ENCODE results near the gene EPB41L4B.

The EPB41L4B gene

GRCh38 chr9:109245310-109245897 is 75.5 kb downstream of the EPB41L4B start:
- FAIRE-seq: no peak

GRCh38 chr9:109244179-109245132 is 76.4 kb downstream of the EPB41L4B start:
- DNase-seq (ENCODE audit: insufficient read length, low spot score): peak; percentile 50
- no peak for TF ChIP-seq POLR2A (IDR thresholded peaks at IDR 0.05; ENCODE audit: low read depth, low read length)
- TF ChIP-seq POU2F2 (IDR thresholded peaks at IDR 0.05; ENCODE audit: low read depth, low read length): no peak
- TF ChIP-seq SPI1 (IDR thresholded peaks at IDR 0.05; ENCODE audit: low read depth, low read length): no peak
- no peak for TF ChIP-seq POLR2AphosphoS5 (IDR thresholded peaks at IDR 0.05; ENCODE audit: low read depth, low read length)
- TF ChIP-seq PAX5 (IDR thresholded peaks at IDR 0.05; ENCODE audit: insufficient read depth, low read length, severe bottlenecking): no peak
- no peak for TF ChIP-seq TAF1 (IDR thresholded peaks at IDR 0.05; ENCODE audit: low read depth, low read length)
- FAIRE-seq: peak; percentile 90

More at GRCh38 chr9:109245310-109245897, 75.5 kb downstream of the EPB41L4B start:
- DNase-seq (ENCODE audit: insufficient read length, low spot score): no peak
- TF ChIP-seq POU2F2 (IDR thresholded peaks at IDR 0.05; ENCODE audit: low read depth, low read length) (no peak), POLR2A (IDR thresholded peaks at IDR 0.05; ENCODE audit: low read depth, low read length) (no peak), POLR2AphosphoS5 (IDR thresholded peaks at IDR 0.05; ENCODE audit: low read depth, low read length) (no peak), TAF1 (IDR thresholded peaks at IDR 0.05; ENCODE audit: low read depth, low read length) (no peak), SPI1 (IDR thresholded peaks at IDR 0.05; ENCODE audit: low read depth, low read length) (no peak), PAX5 (IDR thresholded peaks at IDR 0.05; ENCODE audit: insufficient read depth, low read length, severe bottlenecking) (no peak)

DNA sequence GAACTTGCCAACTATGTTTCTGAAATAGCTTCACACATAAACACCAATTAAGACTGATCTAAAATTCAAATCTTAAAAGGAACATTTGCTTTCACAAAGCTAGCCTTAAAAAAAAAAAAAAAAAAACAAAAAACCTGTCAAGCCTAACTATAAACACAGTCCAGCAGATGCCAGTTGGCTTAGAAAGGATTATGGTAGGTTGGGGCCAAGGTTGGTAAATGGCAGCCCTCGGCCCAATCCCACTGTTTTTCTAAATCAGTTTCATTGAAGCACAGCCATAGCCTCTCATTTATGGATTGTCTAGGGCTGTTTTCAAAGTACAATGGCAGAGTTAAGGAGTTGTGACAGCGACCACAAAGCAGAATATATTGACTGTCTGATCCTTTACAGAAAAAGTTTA is 78.1 kb downstream of the EPB41L4B start:
- no peak for TF ChIP-seq TAF1 (IDR thresholded peaks at IDR 0.05; ENCODE audit: low read depth, low read length)
- TF ChIP-seq PAX5 (IDR thresholded peaks at IDR 0.05; ENCODE audit: insufficient read depth, low read length, severe bottlenecking): no peak
- no peak for TF ChIP-seq POLR2A (IDR thresholded peaks at IDR 0.05; ENCODE audit: low read depth, low read length)
- TF ChIP-seq POU2F2 (IDR thresholded peaks at IDR 0.05; ENCODE audit: low read depth, low read length): no peak
- TF ChIP-seq SPI1 (IDR thresholded peaks at IDR 0.05; ENCODE audit: low read depth, low read length): no peak
- TF ChIP-seq POLR2AphosphoS5 (IDR thresholded peaks at IDR 0.05; ENCODE audit: low read depth, low read length): no peak
- no peak for FAIRE-seq
- no peak for DNase-seq (ENCODE audit: insufficient read length, low spot score)

DNA sequence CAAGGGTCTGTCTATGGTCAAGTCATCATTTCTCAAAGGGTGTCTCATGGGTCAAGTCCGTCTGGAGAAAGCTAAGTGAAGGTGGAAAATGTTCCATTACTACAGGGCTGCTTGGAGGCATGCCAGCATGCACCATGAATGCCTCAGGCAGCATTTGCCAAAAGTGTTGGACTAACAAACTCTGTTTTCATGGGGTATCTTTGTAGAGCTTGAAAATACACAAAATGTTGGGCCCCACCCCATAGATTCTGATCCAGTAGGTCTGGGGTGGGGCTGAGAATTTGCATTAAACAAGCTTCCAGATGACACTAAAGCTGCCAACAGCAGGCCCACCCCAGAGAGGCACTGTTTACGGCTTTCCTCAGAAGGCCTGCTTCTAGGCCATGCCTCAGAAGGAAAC is 78.8 kb downstream of the EPB41L4B start:
- DNase-seq (ENCODE audit: insufficient read length, low spot score): no peak
- FAIRE-seq: no peak
- TF ChIP-seq TAF1 (IDR thresholded peaks at IDR 0.05; ENCODE audit: low read depth, low read length) (no peak), POLR2AphosphoS5 (IDR thresholded peaks at IDR 0.05; ENCODE audit: low read depth, low read length) (no peak), PAX5 (IDR thresholded peaks at IDR 0.05; ENCODE audit: insufficient read depth, low read length, severe bottlenecking) (no peak), POU2F2 (IDR thresholded peaks at IDR 0.05; ENCODE audit: low read depth, low read length) (no peak)

GRCh38 chr9:109241207-109241606 is 79.7 kb downstream of the EPB41L4B start:
- FAIRE-seq (no peak), DNase-seq (ENCODE audit: insufficient read length, low spot score) (no peak)
- TF ChIP-seq TAF1 (IDR thresholded peaks at IDR 0.05; ENCODE audit: low read depth, low read length): no peak
- no peak for TF ChIP-seq POLR2A (IDR thresholded peaks at IDR 0.05; ENCODE audit: low read depth, low read length)
- no peak for TF ChIP-seq SPI1 (IDR thresholded peaks at IDR 0.05; ENCODE audit: low read depth, low read length)
- no peak for TF ChIP-seq POLR2AphosphoS5 (IDR thresholded peaks at IDR 0.05; ENCODE audit: low read depth, low read length)
- no peak for TF ChIP-seq PAX5 (IDR thresholded peaks at IDR 0.05; ENCODE audit: insufficient read depth, low read length, severe bottlenecking)
- no peak for TF ChIP-seq POU2F2 (IDR thresholded peaks at IDR 0.05; ENCODE audit: low read depth, low read length)

GRCh38 chr9:109239240-109239639 is 81.6 kb downstream of the EPB41L4B start:
- TF ChIP-seq TAF1 (IDR thresholded peaks at IDR 0.05; ENCODE audit: low read depth, low read length): no peak
- no peak for TF ChIP-seq SPI1 (IDR thresholded peaks at IDR 0.05; ENCODE audit: low read depth, low read length)
- TF ChIP-seq POU2F2 (IDR thresholded peaks at IDR 0.05; ENCODE audit: low read depth, low read length): no peak
- TF ChIP-seq POLR2A (IDR thresholded peaks at IDR 0.05; ENCODE audit: low read depth, low read length): no peak
- TF ChIP-seq POLR2AphosphoS5 (IDR thresholded peaks at IDR 0.05; ENCODE audit: low read depth, low read length): no peak
- no peak for TF ChIP-seq PAX5 (IDR thresholded peaks at IDR 0.05; ENCODE audit: insufficient read depth, low read length, severe bottlenecking)
- FAIRE-seq (no peak), DNase-seq (ENCODE audit: insufficient read length, low spot score) (no peak)

DNA sequence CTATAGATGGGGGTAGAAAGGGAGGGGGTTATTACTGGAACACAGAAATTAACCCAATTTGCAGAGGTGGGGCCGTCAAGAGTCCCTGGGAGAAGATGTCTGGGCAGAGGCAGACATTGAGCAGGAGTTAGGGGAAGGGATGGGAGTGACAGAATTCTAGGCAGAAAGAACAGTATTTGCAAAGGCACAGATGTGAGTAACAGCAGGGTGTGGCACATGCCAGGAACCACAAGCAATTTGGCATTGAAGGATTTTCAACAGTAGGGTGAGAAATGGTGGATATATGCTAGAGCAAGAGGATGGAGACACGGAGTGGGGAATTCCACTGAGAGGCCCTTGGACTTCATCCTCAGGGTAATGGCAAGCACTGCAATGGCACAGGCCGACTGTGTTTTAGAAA is 82.2 kb downstream of the EPB41L4B start:
- DNase-seq (ENCODE audit: insufficient read length, low spot score) (no peak), FAIRE-seq (no peak)

DNA sequence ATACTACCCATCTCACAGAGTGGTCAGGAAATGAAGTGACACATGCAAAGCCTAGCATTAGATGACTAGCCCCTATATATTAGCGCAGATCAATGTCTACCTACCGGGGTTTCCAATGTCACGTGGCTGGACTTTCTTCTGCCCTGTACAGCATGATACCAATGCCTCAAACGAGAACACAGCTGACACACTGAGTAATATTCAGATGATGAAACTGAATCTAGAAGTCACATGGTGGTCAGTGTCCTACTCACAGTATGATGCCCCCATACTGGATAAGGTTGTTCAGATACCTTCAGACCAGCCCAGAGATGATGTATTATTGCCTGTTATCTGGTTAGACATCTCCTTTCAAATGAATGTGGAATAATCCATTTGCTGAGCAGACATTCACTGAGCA is 82.7 kb downstream of the EPB41L4B start:
- no peak for DNase-seq (ENCODE audit: insufficient read length, low spot score)
- FAIRE-seq: no peak
- TF ChIP-seq POU2F2 (IDR thresholded peaks at IDR 0.05; ENCODE audit: low read depth, low read length) (no peak), POLR2A (IDR thresholded peaks at IDR 0.05; ENCODE audit: low read depth, low read length) (no peak), PAX5 (IDR thresholded peaks at IDR 0.05; ENCODE audit: insufficient read depth, low read length, severe bottlenecking) (no peak), SPI1 (IDR thresholded peaks at IDR 0.05; ENCODE audit: low read depth, low read length) (no peak), TAF1 (IDR thresholded peaks at IDR 0.05; ENCODE audit: low read depth, low read length) (no peak)

More for the DNA sequence above, 82.2 kb downstream of the EPB41L4B start:
- TF ChIP-seq POU2F2 (IDR thresholded peaks at IDR 0.05; ENCODE audit: low read depth, low read length) (no peak), PAX5 (IDR thresholded peaks at IDR 0.05; ENCODE audit: insufficient read depth, low read length, severe bottlenecking) (no peak), POLR2A (IDR thresholded peaks at IDR 0.05; ENCODE audit: low read depth, low read length) (no peak), TAF1 (IDR thresholded peaks at IDR 0.05; ENCODE audit: low read depth, low read length) (no peak), POLR2AphosphoS5 (IDR thresholded peaks at IDR 0.05; ENCODE audit: low read depth, low read length) (no peak), SPI1 (IDR thresholded peaks at IDR 0.05; ENCODE audit: low read depth, low read length) (no peak)

Data from GM12891 (cell line).